DND-41 (cell line): ENCODE measurements around the gene ASXL2.

Source experiments
- ATAC-seq: fragments of 200-7000 bp; cut with Tn5 transposase; 3 replicates; pipeline ENCODE4 v1.9.1; 2021; ENCODE audit warnings: low read depth; ENCODE audit not compliant: insufficient read depth
- DNase-seq: peaks from one replicate; pipeline ENCODE4 v3.0.0-alpha.2; 2020
- H2AFZ ChIP-seq: 2 replicates; pipeline ENCODE4 v1.6.0; 2012; ENCODE audit warnings: low read depth, low read length
- H3K27ac ChIP-seq: 2 replicates; pipeline ENCODE4 v1.5.1; 2012; ENCODE audit warnings: low read length, inconsistent platforms
- H3K27me3 ChIP-seq: fragments of 200-600 bp; sonication (generic); 2 replicates; pipeline ENCODE4 v1.6.0; 2012; ENCODE audit warnings: low read length, mild to moderate bottlenecking, inconsistent platforms; ENCODE audit not compliant: insufficient read depth, poor library complexity
- H3K36me3 ChIP-seq: 2 replicates; pipeline ENCODE4 v1.5.1; 2012; ENCODE audit warnings: low read length, inconsistent platforms; ENCODE audit not compliant: insufficient read depth
- H3K4me1 ChIP-seq: 2 replicates; pipeline ENCODE4 v1.5.1; 2012; ENCODE audit warnings: mild to moderate bottlenecking, low read length; ENCODE audit not compliant: insufficient read depth
- H3K4me2 ChIP-seq: 2 replicates; pipeline ENCODE4 v1.6.0; 2012; ENCODE audit warnings: mild to moderate bottlenecking, moderate library complexity, low read length, inconsistent platforms; ENCODE audit not compliant: insufficient read depth
- H3K4me3 ChIP-seq, 2 experiments: fragments of 200-600 bp in 1 of 2; shearing (Covaris generic) in 1 of 2; 2 replicates each; pipeline ENCODE4 v1.5.1; 2012 to 2016; ENCODE audit warnings: inconsistent platforms in 2 of 2, low read length in 2 of 2, mild to moderate bottlenecking in 2 of 2, low read depth in 1 of 2, moderate library complexity in 1 of 2
- H3K79me2 ChIP-seq: 2 replicates; pipeline ENCODE4 v1.6.0; 2012; ENCODE audit warnings: low read length, inconsistent platforms; ENCODE audit not compliant: insufficient read depth
- H3K9ac ChIP-seq: 2 replicates; pipeline ENCODE4 v1.6.0; 2012; ENCODE audit warnings: low read depth, mild to moderate bottlenecking, inconsistent platforms, low read length, moderate library complexity
- H3K9me3 ChIP-seq: 2 replicates; pipeline ENCODE4 v1.5.1; 2012; ENCODE audit warnings: low read length, moderate library complexity, mild to moderate bottlenecking, inconsistent platforms; ENCODE audit not compliant: insufficient read depth, severe bottlenecking
- H4K20me1 ChIP-seq: 2 replicates; pipeline ENCODE4 v1.6.0; 2012; ENCODE audit warnings: low read length; ENCODE audit not compliant: insufficient read depth
- EZH2 ChIP-seq: IDR thresholded peaks from 3 replicates; pipeline ENCODE4 v1.6.1; 2012; ENCODE audit warnings: borderline replicate concordance, low read depth, mild to moderate bottlenecking, moderate library complexity, low read length, inconsistent platforms; ENCODE audit not compliant: severe bottlenecking
- TF ChIP-seq, protein P1 (sequence below): IDR thresholded peaks from 2 replicates; pipeline ENCODE4 v1.5.1; 2012; ENCODE audit warnings: borderline replicate concordance, low read length, moderate library complexity, mild to moderate bottlenecking; ENCODE audit not compliant: poor library complexity, severe bottlenecking; ENCODE audit errors: extremely low read depth

ASXL2 gene

GRCh38 chr2:25806941-25807340, 71.3 kb downstream of the ASXL2 start:
- no peak overlapping the region for H3K9ac ChIP-seq
- no peaks in the 10 kb centered on the region for H3K9me3 ChIP-seq
- peaks cover 26% of the 10 kb centered on the region; the same call in 1 of the 2 replicates for H4K20me1 ChIP-seq
- no peak overlapping the region for H3K27ac ChIP-seq
- no peak for TF ChIP-seq EZH2
- TF ChIP-seq, protein P1, sequence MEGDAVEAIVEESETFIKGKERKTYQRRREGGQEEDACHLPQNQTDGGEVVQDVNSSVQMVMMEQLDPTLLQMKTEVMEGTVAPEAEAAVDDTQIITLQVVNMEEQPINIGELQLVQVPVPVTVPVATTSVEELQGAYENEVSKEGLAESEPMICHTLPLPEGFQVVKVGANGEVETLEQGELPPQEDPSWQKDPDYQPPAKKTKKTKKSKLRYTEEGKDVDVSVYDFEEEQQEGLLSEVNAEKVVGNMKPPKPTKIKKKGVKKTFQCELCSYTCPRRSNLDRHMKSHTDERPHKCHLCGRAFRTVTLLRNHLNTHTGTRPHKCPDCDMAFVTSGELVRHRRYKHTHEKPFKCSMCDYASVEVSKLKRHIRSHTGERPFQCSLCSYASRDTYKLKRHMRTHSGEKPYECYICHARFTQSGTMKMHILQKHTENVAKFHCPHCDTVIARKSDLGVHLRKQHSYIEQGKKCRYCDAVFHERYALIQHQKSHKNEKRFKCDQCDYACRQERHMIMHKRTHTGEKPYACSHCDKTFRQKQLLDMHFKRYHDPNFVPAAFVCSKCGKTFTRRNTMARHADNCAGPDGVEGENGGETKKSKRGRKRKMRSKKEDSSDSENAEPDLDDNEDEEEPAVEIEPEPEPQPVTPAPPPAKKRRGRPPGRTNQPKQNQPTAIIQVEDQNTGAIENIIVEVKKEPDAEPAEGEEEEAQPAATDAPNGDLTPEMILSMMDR, result no peak
- H2AFZ ChIP-seq, result no peak overlapping the region
- H3K4me1 ChIP-seq, result no peaks in the 10 kb centered on the region
- H3K27me3 ChIP-seq, result no peaks in the 10 kb centered on the region
- ATAC-seq (no peak), DNase-seq (no peak)
- peaks cover 18% of the 10 kb centered on the region; the same call in 1 of the 2 replicates for H3K79me2 ChIP-seq
- no peak overlapping the region for H3K4me3 ChIP-seq
- peaks cover 54% of the 10 kb centered on the region for H3K36me3 ChIP-seq
- H3K4me2 ChIP-seq, result no peak overlapping the region

DNA sequence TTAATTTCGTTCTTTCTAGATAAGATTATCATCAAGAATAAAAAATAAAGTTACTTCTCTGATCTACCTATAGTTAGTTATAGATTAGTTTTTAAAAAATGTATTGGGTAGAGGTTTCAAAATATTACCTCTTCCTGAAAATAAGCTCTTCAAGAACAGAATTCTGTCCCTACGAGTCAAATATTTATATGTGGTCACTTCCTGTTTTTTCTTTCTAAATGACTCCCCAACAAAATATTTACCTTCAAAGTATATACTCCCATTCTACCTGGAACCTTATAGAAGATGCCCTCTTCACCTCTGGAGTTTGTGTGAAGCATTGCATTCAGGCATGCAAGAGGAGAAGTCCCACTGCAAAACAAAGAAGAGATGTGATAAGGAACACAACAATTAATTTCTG, 72.3 kb downstream of the ASXL2 start:
- Histone ChIP-seq H3K4me1 (no peaks in the 10 kb centered on the region), H3K9me3 (no peaks in the 10 kb centered on the region), H4K20me1 (peaks cover 26% of the 10 kb centered on the region; the same call in 1 of the 2 replicates), H3K27ac (no peak overlapping the region), H2AFZ (no peak overlapping the region), H3K4me2 (no peak overlapping the region), H3K36me3 (peaks cover 54% of the 10 kb centered on the region), H3K9ac (no peak overlapping the region), H3K4me3 (no peak overlapping the region), H3K79me2 (peaks cover 17% of the 10 kb centered on the region; the same call in 1 of the 2 replicates), H3K27me3 (no peaks in the 10 kb centered on the region)
- DNase-seq, result no peak
- ATAC-seq, result no peak
- TF ChIP-seq EZH2, result no peak
- TF ChIP-seq, protein P1, result no peak

GRCh38 chr2:25804338-25804737, 73.9 kb downstream of the ASXL2 start:
- no peak overlapping the region for H3K9ac ChIP-seq

More at GRCh38 chr2:25804338-25804737, 73.9 kb downstream of the ASXL2 start:
- DNase-seq, result no peak
- no peaks in the 10 kb centered on the region for H3K4me1 ChIP-seq
- no peaks in the 10 kb centered on the region for H3K27me3 ChIP-seq
- H3K9me3 ChIP-seq, result no peaks in the 10 kb centered on the region
- no peak overlapping the region for H3K27ac ChIP-seq
- H3K4me2 ChIP-seq, result no peak overlapping the region
- 0 out of 2 replicates have a peak, but pooled peaks cover 4% of the 10 kb centered on the region for H3K79me2 ChIP-seq
- ATAC-seq, result no peak
- peaks cover 45% of the 10 kb centered on the region for H3K36me3 ChIP-seq
- H4K20me1 ChIP-seq, result peaks cover 15% of the 10 kb centered on the region; the same call in 1 of the 2 replicates
- H2AFZ ChIP-seq, result no peak overlapping the region
- no peak for TF ChIP-seq EZH2
- TF ChIP-seq, protein P1, result no peak
- H3K4me3 ChIP-seq, result no peak overlapping the region
